Subcutaneous adipose tissue (tissue), 4 donors: ENCODE data around the gene CLEC20A. TPM values are rescaled to one million over a fixed set of nuclear protein-coding genes. Genes with fewer than 3 reads are reported as not detected.

Source experiments
- total RNA-seq, 4 donors: library from RNA; depleted of rRNA; stranded (reverse); fragments of >200 nt; gene quantifications; one replicate each; pipeline ENCODE4 v1.1.0, GENCODE V29; 2016
- TF ChIP-seq, protein P1 (sequence below): fragments of 450-650 bp; IDR thresholded peaks from one replicate; pipeline ENCODE4 v1.5.1; 2016; ENCODE audit warnings: low read depth, mild to moderate bottlenecking, control low read depth, antibody characterized with exemption, moderate library complexity

Gene CLEC20A
- total RNA-seq, 4 donors from 2014 or later = not detected

- TF ChIP-seq, protein P1, sequence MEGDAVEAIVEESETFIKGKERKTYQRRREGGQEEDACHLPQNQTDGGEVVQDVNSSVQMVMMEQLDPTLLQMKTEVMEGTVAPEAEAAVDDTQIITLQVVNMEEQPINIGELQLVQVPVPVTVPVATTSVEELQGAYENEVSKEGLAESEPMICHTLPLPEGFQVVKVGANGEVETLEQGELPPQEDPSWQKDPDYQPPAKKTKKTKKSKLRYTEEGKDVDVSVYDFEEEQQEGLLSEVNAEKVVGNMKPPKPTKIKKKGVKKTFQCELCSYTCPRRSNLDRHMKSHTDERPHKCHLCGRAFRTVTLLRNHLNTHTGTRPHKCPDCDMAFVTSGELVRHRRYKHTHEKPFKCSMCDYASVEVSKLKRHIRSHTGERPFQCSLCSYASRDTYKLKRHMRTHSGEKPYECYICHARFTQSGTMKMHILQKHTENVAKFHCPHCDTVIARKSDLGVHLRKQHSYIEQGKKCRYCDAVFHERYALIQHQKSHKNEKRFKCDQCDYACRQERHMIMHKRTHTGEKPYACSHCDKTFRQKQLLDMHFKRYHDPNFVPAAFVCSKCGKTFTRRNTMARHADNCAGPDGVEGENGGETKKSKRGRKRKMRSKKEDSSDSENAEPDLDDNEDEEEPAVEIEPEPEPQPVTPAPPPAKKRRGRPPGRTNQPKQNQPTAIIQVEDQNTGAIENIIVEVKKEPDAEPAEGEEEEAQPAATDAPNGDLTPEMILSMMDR = no peak
These were observed 13.4 kb downstream of the CLEC20A start for GRCh38 chr1:178483251-178483957.

DNA sequence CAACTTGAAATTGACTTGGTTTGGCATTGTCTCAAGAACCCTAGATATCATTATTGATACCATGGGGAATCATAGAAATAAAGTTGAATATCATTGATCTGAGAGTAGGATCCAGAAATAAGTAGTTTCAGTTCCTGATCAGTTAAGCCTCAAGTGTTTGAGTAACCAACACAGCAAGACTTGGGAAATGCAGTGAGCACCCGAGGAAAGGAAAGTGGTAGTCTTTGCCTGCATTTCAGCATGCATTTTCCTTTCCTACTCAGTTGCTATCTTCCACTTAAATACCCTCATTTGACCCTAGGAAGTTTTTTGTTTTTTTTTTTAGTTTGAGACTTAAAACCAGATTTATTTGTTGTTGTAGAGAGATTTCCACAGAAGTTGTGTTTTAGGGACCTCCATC, 18.9 kb downstream of the CLEC20A start:
- TF ChIP-seq, protein P1 = no peak

- TF ChIP-seq, protein P1 = no peak
These were observed 19.4 kb downstream of the CLEC20A start for GRCh38 chr1:178477373-178477772.

DNA sequence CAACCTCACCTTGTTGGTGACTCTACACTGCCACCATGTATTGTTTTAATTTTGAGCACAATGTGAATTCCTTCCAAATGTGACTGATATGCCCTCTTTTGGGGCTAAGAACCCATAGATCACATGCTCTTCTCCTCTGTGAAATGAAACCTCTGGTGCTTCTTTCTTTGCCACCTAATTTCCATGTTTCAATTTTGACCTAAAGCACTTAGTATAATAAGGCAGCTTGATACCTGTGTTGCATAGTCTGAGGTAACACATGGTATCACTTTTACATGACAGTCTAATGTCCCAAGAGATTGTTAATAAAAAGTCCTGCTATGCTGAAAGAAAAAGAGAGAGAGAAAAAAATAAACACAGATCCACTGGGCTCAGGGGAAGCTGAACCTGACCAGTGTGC, 24.2 kb downstream of the CLEC20A start:
- TF ChIP-seq, protein P1 = no peak

DNA sequence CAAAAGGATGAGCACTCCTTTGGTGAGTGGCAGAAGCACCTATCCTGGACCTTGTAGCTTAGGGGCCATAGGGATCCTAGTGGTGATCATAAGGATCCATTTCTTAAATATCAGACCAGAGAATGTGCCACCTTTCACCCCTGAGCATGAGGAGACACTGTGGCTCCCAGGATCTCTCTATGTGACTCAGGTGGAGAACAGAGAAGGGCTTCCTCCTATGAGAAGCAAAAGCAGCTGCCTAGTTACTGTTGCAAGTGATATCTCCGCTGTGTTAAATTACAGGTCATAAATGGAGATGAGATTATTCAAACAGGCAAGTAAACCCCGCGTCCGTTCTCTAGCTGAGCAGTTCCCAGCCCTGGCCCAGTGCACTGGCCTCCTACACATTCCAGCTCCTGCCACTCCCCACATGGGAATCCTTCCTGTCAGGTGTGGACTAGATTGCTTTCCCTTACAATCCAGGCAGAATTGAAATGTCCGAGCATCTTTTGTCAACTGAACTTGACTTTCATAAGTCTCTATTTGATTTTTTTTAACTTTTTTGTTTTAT, 26.3 kb downstream of the CLEC20A start:
- TF ChIP-seq, protein P1 = no peak

GRCh38 chr1:178467837-178468236, 28.9 kb downstream of the CLEC20A start:
- TF ChIP-seq, protein P1 = no peak

GRCh38 chr1:178465011-178465410, 31.8 kb downstream of the CLEC20A start:
- TF ChIP-seq, protein P1 = no peak
